Cardiac muscle cell (in vitro differentiated cells and primary cell): ENCODE results near the gene SPATA21. TPM values are rescaled to one million over a fixed set of nuclear protein-coding genes. Genes with fewer than 3 reads are reported as not detected.

ENCODE experiments used
- DNase-seq, 2 donors: peaks; one replicate each; pipeline versions ENCODE4 v3.0.0 to v3.0.0-alpha.2; 2010 to 2017; ENCODE audit warnings: low read depth in 1 of 2, low spot score in 1 of 2
- H3K27ac ChIP-seq: fragments of 200-600 bp; sonication (generic); 2 replicates; pipeline ENCODE4 v1.5.1; 2016
- H3K27me3 ChIP-seq: fragments of 200-600 bp; sonication (generic); 2 replicates; pipeline ENCODE4 v1.6.0; 2016; ENCODE audit warnings: control low read depth
- H3K36me3 ChIP-seq: fragments of 200-600 bp; sonication (generic); 2 replicates; pipeline ENCODE4 v1.5.1; 2016; ENCODE audit warnings: control low read depth
- H3K4me1 ChIP-seq: fragments of 200-600 bp; sonication (generic); 2 replicates; pipeline ENCODE4 v1.8.1; 2017; ENCODE audit warnings: low read depth, mild to moderate bottlenecking, mixed run types
- H3K4me3 ChIP-seq: fragments of 200-600 bp; sonication (generic); 2 replicates; pipeline ENCODE4 v1.5.1; 2016; ENCODE audit warnings: mild to moderate bottlenecking
- H3K9me3 ChIP-seq: fragments of 200-600 bp; sonication (generic); 2 replicates; pipeline ENCODE4 v1.5.1; 2017; ENCODE audit warnings: low read depth, mild to moderate bottlenecking, control low read depth
- polyA plus RNA-seq: library from polyadenylated mRNA; unstranded; fragments of >200 nt; fragmentation: Nextera tagmentation; extraction: Ambion mirVana; gene quantifications from 2 replicates; pipeline ENCODE4 v1.2.1, GENCODE V29; 2016
- total RNA-seq: library from RNA; depleted of rRNA; stranded (reverse); fragments of >200 nt; gene quantifications from 2 replicates; pipeline ENCODE4 v1.2.3, GENCODE V29; 2016
- TF ChIP-seq, protein P1 (sequence below): IDR thresholded peaks from 2 replicates; pipeline ENCODE4 v1.5.1; 2012; ENCODE audit warnings: low read depth, mild to moderate bottlenecking, low read length

The SPATA21 gene
- total and polyA plus RNA-seq, 2 experiments from 2014 or later: 0.18 TPM; not detected in 1

- H3K9me3 ChIP-seq: no peaks in the 10 kb centered on the region
- TF ChIP-seq, protein P1, sequence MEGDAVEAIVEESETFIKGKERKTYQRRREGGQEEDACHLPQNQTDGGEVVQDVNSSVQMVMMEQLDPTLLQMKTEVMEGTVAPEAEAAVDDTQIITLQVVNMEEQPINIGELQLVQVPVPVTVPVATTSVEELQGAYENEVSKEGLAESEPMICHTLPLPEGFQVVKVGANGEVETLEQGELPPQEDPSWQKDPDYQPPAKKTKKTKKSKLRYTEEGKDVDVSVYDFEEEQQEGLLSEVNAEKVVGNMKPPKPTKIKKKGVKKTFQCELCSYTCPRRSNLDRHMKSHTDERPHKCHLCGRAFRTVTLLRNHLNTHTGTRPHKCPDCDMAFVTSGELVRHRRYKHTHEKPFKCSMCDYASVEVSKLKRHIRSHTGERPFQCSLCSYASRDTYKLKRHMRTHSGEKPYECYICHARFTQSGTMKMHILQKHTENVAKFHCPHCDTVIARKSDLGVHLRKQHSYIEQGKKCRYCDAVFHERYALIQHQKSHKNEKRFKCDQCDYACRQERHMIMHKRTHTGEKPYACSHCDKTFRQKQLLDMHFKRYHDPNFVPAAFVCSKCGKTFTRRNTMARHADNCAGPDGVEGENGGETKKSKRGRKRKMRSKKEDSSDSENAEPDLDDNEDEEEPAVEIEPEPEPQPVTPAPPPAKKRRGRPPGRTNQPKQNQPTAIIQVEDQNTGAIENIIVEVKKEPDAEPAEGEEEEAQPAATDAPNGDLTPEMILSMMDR: no peak
- H3K36me3 ChIP-seq: no peaks in the 10 kb centered on the region
- H3K27ac ChIP-seq: no peak overlapping the region
- no peak overlapping the region for H3K4me3 ChIP-seq
- no peaks in the 10 kb centered on the region for H3K27me3 ChIP-seq
- H3K4me1 ChIP-seq: peaks cover 12% of the 10 kb centered on the region
- no peak for DNase-seq
These were observed 87.3 kb downstream of the SPATA21 start for GRCh38 chr1:16349847-16350406.

Other genes with a start within 250 kb of the SPATA21 start
- 3.5 and 4.0 TPM in 2 replicates for gene ARHGEF19, start 224.8 kb downstream of the SPATA21 start, total RNA-seq
- gene ARHGEF19, start 224.8 kb downstream of the SPATA21 start, polyA plus RNA-seq: 6.7 and 11.6 TPM in 2 replicates
- gene CPLANE2, start 200.2 kb downstream of the SPATA21 start, total RNA-seq: 20.5 and 26.5 TPM in 2 replicates
- gene CPLANE2, start 200.2 kb downstream of the SPATA21 start, polyA plus RNA-seq: 7.2 and 9.1 TPM in 2 replicates
- gene FBXO42, start 84.9 kb downstream of the SPATA21 start, total RNA-seq: 28.6 and 34.7 TPM in 2 replicates
- gene FBXO42, start 84.9 kb downstream of the SPATA21 start, polyA plus RNA-seq: 37.7 and 40.8 TPM in 2 replicates
- gene SZRD1, start 70.2 kb downstream of the SPATA21 start, total RNA-seq: 75.9 and 81.7 TPM in 2 replicates
- gene SZRD1, start 70.2 kb downstream of the SPATA21 start, polyA plus RNA-seq: 53.1 and 58.5 TPM in 2 replicates
- 34.4 and 41.0 TPM in 2 replicates for gene NECAP2, start 3.3 kb upstream of the SPATA21 start, total RNA-seq
- 38.4 and 42.6 TPM in 2 replicates for gene NECAP2, start 3.3 kb upstream of the SPATA21 start, polyA plus RNA-seq
- gene RNU1-1, start 76.9 kb upstream of the SPATA21 start, total RNA-seq: under 0.01 TPM in 2 replicates
- 3.8 TPM in 1 of 2 replicates, not detected in the other for gene RNU1-1, start 76.9 kb upstream of the SPATA21 start, polyA plus RNA-seq
- gene NBPF1, start 176.1 kb upstream of the SPATA21 start, total RNA-seq: 32.7 and 42.8 TPM in 2 replicates
- gene NBPF1, start 176.1 kb upstream of the SPATA21 start, polyA plus RNA-seq: 52.1 and 57.6 TPM in 2 replicates
- under 0.01 TPM in 2 replicates for gene RNU1-3, start 229.5 kb upstream of the SPATA21 start, total RNA-seq
- gene RNU1-3, start 229.5 kb upstream of the SPATA21 start, polyA plus RNA-seq: 3.8 TPM in 1 of 2 replicates, not detected in the other